Daoy (cell line): ENCODE measurements around the gene SH2D4B. TPM values are rescaled to one million over a fixed set of nuclear protein-coding genes. Genes with fewer than 3 reads are reported as not detected.

Source experiments
- DNase-seq: peaks from one replicate; pipeline ENCODE4 v3.0.0-alpha.2; 2015; ENCODE audit warnings: low read depth
- total RNA-seq: library from RNA; depleted of rRNA; stranded (reverse); fragments of >200 nt; shearing (Covaris generic); gene quantifications from 2 replicates; pipeline ENCODE4 v1.2.3, GENCODE V29; 2014; rRNA removed

Gene SH2D4B
- total RNA-seq, 1 experiment from 2014 or later, result 0.06 TPM

DNA sequence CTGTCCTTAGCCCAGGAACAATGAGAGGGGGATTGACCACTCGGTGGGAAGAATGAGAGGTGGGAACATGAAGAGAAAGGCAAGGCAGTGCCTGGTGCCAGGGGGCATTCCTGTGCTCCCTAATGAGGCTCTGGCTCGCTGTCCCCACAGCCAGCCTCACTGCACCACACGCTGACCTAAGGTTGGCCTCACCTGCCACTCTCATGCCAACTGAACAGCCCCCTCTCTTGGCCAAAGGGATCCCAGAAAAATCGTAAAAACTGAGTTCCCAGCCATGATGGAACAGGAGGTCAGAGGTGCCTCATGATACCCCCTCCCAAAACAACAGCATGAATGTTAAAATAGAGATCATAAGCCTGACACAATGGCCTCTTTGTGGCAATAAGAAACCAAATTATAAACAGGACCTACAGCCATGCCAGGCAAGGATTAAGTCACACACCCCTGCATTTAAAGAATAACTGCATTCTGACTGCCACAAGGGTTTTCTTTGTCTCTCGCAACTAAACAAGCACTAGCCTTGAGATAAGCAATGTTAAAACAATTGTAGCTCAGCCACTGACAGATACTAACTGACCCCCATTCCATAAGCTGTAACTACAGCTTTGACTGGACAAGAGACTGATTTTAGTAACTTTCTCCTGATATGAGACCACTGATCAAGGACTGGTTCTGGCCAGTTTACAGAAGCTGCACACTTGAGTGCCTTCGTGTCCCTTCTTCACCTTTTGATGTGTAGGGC, 149.2 kb downstream of the SH2D4B start:
- no peak for DNase-seq

- DNase-seq, result no peak
These were observed 149.7 kb downstream of the SH2D4B start for GRCh38 chr10:80687476-80687789.

DNA sequence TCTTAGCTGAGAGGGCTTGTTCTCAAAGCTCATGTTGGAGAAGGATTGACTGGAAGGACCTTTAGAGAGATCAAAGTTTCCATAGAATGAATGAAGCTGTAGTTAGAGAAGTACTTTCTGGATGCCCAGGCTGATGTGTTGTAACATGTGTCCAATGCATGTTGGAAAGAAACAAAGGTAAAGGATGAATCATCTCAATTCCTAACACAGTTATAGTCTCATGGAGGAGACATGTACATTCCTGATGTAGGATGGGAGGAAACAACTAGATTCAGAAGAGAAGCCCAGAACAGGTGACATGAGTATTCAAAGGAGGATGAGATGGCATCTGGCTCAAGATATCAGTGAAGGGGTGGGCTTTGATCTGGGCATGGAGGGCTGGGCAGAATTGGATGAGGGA, 152.7 kb downstream of the SH2D4B start:
- no peak for DNase-seq

- DNase-seq, result no peak
These were observed 153.7 kb downstream of the SH2D4B start for GRCh38 chr10:80691441-80691840.

DNA sequence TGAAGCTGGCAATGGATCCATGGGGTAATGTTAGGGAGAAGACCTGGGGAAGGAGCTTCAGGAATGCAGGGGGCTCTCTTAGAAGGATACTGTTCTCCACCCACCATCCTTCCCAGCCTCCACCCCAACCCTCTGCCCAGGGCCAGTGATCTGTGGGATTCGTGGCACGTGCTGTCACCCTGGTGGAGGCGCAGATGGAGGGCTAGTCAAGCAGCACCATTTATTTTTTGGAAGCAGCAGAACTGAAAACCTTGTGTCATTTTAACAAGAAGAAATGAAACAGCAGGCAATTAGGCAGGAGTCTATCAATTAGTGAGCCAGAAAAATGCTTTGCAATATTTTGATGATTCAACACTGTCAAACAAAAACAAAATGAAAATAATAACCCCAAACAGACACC, 155.9 kb downstream of the SH2D4B start:
- no peak for DNase-seq

DNA sequence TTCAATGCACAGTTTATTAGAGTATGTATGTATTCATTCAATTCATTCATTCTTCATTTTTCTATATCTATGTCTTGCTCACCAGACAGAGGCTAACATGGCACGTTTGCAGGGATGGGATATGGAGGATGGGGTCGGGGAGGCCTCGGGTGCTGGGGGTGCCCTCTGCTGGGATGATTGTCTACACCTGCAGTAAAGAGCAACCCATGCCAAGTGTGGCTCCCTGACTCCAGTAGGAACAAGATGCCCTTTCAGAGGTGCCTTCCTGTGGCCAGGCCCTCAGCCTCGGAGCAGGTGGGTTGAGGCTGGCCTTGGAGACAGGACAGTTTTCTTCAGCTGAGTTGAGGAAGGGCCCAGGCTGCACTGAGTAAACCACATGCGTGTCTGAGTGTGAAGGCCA, 157.2 kb downstream of the SH2D4B start:
- DNase-seq, result no peak

Other genes starting within 250 kb of the SH2D4B start
- gene MAT1A, start 248.2 kb upstream of the SH2D4B start, total RNA-seq, result 0.29 TPM in 1 of 2 replicates, not detected in the other
- not detected in 2 replicates for gene DYDC1, start 181.1 kb upstream of the SH2D4B start, total RNA-seq
- gene DYDC2, start 181.1 kb upstream of the SH2D4B start, total RNA-seq, result not detected in 2 replicates
- 22.6 and 27.0 TPM in 2 replicates for gene PRXL2A, start 129.4 kb upstream of the SH2D4B start, total RNA-seq
- gene TSPAN14, start 83.6 kb upstream of the SH2D4B start, total RNA-seq, result 19.9 and 21.0 TPM in 2 replicates